ENCODE measurements around the gene HOGA1. TPM values are rescaled to one million over a fixed set of nuclear protein-coding genes. Genes with fewer than 3 reads are reported as not detected.

HOGA1 gene
- total and polyA plus RNA-seq, 2 experiments from 2014 or later: 0.15 TPM; not detected in 1

DNA sequence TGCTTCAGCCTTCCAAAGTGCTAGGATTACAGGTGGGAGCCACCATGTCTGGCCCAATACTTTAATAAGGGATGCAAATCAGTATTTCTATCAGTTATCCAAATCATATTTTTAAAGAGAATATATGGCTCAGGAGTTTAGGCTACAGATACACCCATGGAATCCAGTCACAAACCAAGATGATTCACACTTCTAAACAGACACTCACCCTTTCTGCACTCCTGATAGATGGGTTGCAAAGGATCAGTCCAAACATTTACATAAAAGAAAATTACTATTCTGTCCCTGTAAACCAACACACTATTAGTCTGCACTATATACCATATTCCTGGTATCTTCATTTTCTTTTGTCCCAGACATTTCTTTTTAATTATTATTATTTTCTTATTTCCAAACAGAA is 46.9 kb downstream of the HOGA1 start:
- H3K27me3 ChIP-seq (ENCODE audit: insufficient read depth): no peaks in the 10 kb centered on the region
- H3K4me1 Mint-ChIP-seq: peaks cover 6% of the 10 kb centered on the region; the same call in 2 of the 3 replicates
- no peak overlapping the region for H3K27ac ChIP-seq (ENCODE audit: low read depth)
- H3K4me3 Mint-ChIP-seq: no peak overlapping the region
- no peaks in the 10 kb centered on the region for H3K9me2 ChIP-seq (ENCODE audit: insufficient read depth)
- TF ChIP-seq, protein P1, sequence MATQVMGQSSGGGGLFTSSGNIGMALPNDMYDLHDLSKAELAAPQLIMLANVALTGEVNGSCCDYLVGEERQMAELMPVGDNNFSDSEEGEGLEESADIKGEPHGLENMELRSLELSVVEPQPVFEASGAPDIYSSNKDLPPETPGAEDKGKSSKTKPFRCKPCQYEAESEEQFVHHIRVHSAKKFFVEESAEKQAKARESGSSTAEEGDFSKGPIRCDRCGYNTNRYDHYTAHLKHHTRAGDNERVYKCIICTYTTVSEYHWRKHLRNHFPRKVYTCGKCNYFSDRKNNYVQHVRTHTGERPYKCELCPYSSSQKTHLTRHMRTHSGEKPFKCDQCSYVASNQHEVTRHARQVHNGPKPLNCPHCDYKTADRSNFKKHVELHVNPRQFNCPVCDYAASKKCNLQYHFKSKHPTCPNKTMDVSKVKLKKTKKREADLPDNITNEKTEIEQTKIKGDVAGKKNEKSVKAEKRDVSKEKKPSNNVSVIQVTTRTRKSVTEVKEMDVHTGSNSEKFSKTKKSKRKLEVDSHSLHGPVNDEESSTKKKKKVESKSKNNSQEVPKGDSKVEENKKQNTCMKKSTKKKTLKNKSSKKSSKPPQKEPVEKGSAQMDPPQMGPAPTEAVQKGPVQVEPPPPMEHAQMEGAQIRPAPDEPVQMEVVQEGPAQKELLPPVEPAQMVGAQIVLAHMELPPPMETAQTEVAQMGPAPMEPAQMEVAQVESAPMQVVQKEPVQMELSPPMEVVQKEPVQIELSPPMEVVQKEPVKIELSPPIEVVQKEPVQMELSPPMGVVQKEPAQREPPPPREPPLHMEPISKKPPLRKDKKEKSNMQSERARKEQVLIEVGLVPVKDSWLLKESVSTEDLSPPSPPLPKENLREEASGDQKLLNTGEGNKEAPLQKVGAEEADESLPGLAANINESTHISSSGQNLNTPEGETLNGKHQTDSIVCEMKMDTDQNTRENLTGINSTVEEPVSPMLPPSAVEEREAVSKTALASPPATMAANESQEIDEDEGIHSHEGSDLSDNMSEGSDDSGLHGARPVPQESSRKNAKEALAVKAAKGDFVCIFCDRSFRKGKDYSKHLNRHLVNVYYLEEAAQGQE (IDR thresholded peaks at IDR 0.05; ENCODE audit: unreplicated experiment): no peak
- TF ChIP-seq EZH2phosphoT487 (IDR thresholded peaks at IDR 0.05; ENCODE audit: unreplicated experiment) (no peak), STAT1 (IDR thresholded peaks at IDR 0.05; ENCODE audit: unreplicated experiment) (no peak), NANOG (IDR thresholded peaks at IDR 0.05; ENCODE audit: borderline replicate concordance) (no peak), CREB1 (CRISPR knock-in tag; IDR thresholded peaks at IDR 0.05; ENCODE audit: low read depth) (no peak), ZNF114 (CRISPR knock-in tag; IDR thresholded peaks at IDR 0.05) (no peak), POLR2AphosphoS5 (IDR thresholded peaks at IDR 0.05; ENCODE audit: low read depth) (no peak), JUNB (IDR thresholded peaks at IDR 0.05; ENCODE audit: unreplicated experiment) (no peak)
- TF ChIP-seq, protein P2, sequence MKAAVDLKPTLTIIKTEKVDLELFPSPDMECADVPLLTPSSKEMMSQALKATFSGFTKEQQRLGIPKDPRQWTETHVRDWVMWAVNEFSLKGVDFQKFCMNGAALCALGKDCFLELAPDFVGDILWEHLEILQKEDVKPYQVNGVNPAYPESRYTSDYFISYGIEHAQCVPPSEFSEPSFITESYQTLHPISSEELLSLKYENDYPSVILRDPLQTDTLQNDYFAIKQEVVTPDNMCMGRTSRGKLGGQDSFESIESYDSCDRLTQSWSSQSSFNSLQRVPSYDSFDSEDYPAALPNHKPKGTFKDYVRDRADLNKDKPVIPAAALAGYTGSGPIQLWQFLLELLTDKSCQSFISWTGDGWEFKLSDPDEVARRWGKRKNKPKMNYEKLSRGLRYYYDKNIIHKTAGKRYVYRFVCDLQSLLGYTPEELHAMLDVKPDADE (IDR thresholded peaks at IDR 0.05): no peak
- H3K36me3 ChIP-seq (ENCODE audit: insufficient read depth): no peaks in the 10 kb centered on the region
- H3K79me2 ChIP-seq (replicated peaks; ENCODE audit: insufficient read depth): peaks cover 26% of the 10 kb centered on the region
- no peak for DNase-seq (ENCODE audit: low spot score)
- H3K27me3 Mint-ChIP-seq (ENCODE audit: insufficient read depth, low read depth, poor library complexity): peaks cover 5% of the 10 kb centered on the region
- no peaks in the 10 kb centered on the region for H3K9me3 Mint-ChIP-seq
- H3K4me2 ChIP-seq: no peak overlapping the region
- 0 out of 2 replicates have a peak, but pooled peaks cover 3% of the 10 kb centered on the region for H3K4me1 ChIP-seq (ENCODE audit: insufficient read depth)
- no peak overlapping the region for H3K27ac Mint-ChIP-seq
- peaks cover 4% of the 10 kb centered on the region for H4K20me1 ChIP-seq (replicated peaks; ENCODE audit: insufficient read depth)
- ATAC-seq: no peak
- no peaks in the 10 kb centered on the region for H3K36me3 Mint-ChIP-seq (ENCODE audit: low read depth)
- no peak overlapping the region for H3K4me3 ChIP-seq
- no peak overlapping the region for H2AFZ ChIP-seq
- no peaks in the 10 kb centered on the region for H3F3A ChIP-seq (replicated peaks; ENCODE audit: low read depth)

DNA sequence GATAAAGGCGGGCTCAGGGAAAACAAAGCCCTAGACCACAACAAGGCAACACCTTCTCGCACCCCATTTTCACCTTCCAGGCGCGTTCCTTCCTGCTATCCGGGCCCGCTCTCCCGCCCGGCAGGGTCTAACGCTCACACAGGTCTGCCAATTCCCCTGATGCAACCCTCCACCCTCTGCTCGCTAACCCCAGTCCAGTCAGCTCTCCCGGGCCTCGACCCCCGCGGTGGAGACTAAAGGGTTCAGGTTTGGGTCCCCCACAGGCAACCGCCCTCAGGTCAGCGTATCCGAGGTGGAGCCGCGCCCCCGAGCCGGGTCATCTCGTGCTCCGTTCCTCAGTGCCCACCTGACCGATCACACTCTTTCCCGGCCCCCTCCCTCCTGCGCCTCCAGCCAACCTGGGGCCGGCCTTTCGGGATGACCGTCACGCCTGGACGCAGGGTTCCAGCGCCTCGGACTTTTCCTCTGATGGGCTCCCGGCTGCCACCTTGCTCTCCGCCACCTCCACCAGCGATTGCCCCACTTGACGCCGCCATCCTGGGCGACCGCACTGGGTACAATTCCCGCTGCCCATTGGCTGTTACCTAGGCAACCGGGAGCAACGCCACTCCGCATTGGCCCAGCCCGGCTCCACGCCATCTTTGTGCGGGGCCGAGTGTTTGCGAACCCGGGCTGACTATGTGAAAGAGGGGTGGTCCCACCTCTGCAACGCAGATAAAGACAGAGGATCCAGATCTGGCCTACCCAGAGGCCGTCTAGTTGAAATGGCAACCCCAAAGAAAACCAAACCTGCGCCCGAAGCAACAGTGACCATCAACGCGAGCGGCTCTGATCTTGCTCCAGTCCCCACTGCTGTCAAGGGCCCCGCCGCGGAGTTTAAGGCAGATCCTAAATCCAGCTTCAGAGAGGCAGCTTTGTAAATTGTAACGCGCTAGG is 49.0 kb downstream of the HOGA1 start, which contains the start of gene MORN4:
MORN4 (minus strand) TSS at position 552 of the 936 bp plus-strand sequence. CDS start 13,847 bp downstream, outside the sequence.
- ATAC-seq (peak; percentile 96), DNase-seq (ENCODE audit: low spot score) (peak; percentile 98)
- no peaks in the 10 kb centered on the region for H3F3A ChIP-seq (replicated peaks; ENCODE audit: low read depth)
- no peaks in the 10 kb centered on the region for H3K9me2 ChIP-seq (ENCODE audit: insufficient read depth)
- Mint-ChIP-seq H3K27ac (peak within 1 kb of the TSS; percentile 98), H3K27me3 (ENCODE audit: insufficient read depth, low read depth, poor library complexity) (peaks cover 5% of the 10 kb centered on the region), H3K4me1 (peaks cover 6% of the 10 kb centered on the region; the same call in 2 of the 3 replicates), H3K4me3 (peak within 1 kb of the TSS; percentile 97), H3K36me3 (ENCODE audit: low read depth) (no peaks in the 10 kb centered on the region), H3K9me3 (no peaks in the 10 kb centered on the region)
- peaks cover 20% of the 10 kb centered on the region for H3K79me2 ChIP-seq (replicated peaks; ENCODE audit: insufficient read depth)
- peak within 1 kb of the TSS; percentile 82 for H3K27ac ChIP-seq (ENCODE audit: low read depth)
- H3K4me2 ChIP-seq: peak within 1 kb of the TSS; percentile 73
- no peaks in the 10 kb centered on the region for H3K27me3 ChIP-seq (ENCODE audit: insufficient read depth)
- H4K20me1 ChIP-seq (replicated peaks; ENCODE audit: insufficient read depth): 0 out of 2 replicates have a peak, but pooled peaks cover under 1% of the 10 kb centered on the region
- H3K4me1 ChIP-seq (ENCODE audit: insufficient read depth): 0 out of 2 replicates have a peak, but pooled peaks cover 3% of the 10 kb centered on the region
- peak within 1 kb of the TSS; percentile 74 for H3K4me3 ChIP-seq
- peak within 1 kb of the TSS; percentile 80 for H2AFZ ChIP-seq
- no peaks in the 10 kb centered on the region for H3K36me3 ChIP-seq (ENCODE audit: insufficient read depth)
- TF ChIP-seq ZNF114 (CRISPR knock-in tag; IDR thresholded peaks at IDR 0.05): no peak
- TF ChIP-seq POLR2AphosphoS5 (IDR thresholded peaks at IDR 0.05; ENCODE audit: low read depth): peak; percentile 71
- TF ChIP-seq STAT1 (IDR thresholded peaks at IDR 0.05; ENCODE audit: unreplicated experiment): no peak

Data from GM23338 (cell line).